BLaER1 treated with 17β-estradiol and CSF1 and Interleukin-3, amounts not matched to agents 10 nM and 100 nM (cell line): ENCODE measurements around the gene TPCN2.
A peak's percentile ranks its signal among the peaks of the same experiment; 100 is the strongest.

Experiments
- H3K27ac ChIP-seq, 11 experiments: shearing (Covaris generic); formaldehyde crosslinking; 2 replicates each; pipeline ENCODE4 v1.8.1; 2022
- H3K27me3 ChIP-seq, 11 experiments: shearing (Covaris generic); formaldehyde crosslinking; 2 replicates each; pipeline ENCODE4 v1.8.1; 2022
- H3K36me3 ChIP-seq, 11 experiments: shearing (Covaris generic); formaldehyde crosslinking; 2 replicates each; pipeline ENCODE4 v1.8.1; 2022
- H3K4me1 ChIP-seq, 10 experiments: shearing (Covaris generic); formaldehyde crosslinking; 2 replicates each; pipeline ENCODE4 v1.8.1; 2022
- H3K4me2 ChIP-seq, 11 experiments: shearing (Covaris generic); formaldehyde crosslinking; 2 replicates each; pipeline ENCODE4 v1.8.1; 2022
- H3K4me3 ChIP-seq, 10 experiments: shearing (Covaris generic); formaldehyde crosslinking; 2 replicates each; pipeline ENCODE4 v1.8.1; 2022
- H3K9ac ChIP-seq, 11 experiments: shearing (Covaris generic); formaldehyde crosslinking; 2 replicates each; pipeline ENCODE4 v1.8.1; 2022
- H3K9me3 ChIP-seq, 11 experiments: shearing (Covaris generic); formaldehyde crosslinking; replicated peaks in 1 of 11; 2 replicates each; pipeline ENCODE4 v1.8.1; 2022
- H4K20me1 ChIP-seq, 11 experiments: shearing (Covaris generic); formaldehyde crosslinking; 2 replicates each; pipeline ENCODE4 v1.8.1; 2022
- Cebpa-rat ChIP-seq, 11 experiments: shearing (Covaris generic); IDR thresholded peaks; 2 replicates each; pipeline ENCODE4 v1.8.1; 2022

The TPCN2 gene

DNA sequence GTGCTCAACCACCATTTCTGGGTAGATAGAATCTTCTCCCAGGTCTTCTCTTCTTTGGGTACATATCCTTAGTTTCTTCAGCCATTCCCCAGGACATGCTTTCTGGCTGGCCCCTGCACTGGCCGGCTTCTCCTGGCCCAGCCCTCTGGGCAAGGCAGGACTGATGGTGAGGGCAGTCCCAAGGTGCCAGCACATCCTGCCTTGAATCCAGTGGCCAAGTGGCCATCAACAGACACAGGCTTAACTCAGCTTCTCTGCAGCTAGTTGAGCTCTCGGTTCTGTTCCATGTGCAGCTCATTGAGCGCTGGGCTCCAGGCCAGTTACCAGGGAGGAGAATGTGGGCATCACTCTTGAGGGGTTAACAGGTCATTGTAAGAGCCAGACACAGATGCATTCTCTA is 124.6 kb downstream of the TPCN2 start:
- no peak overlapping the region for H3K4me2 ChIP-seq
- no peaks in the 10 kb centered on the region for H3K4me1 ChIP-seq
- H3K27ac ChIP-seq, result no peak overlapping the region
- H4K20me1 ChIP-seq, result no peaks in the 10 kb centered on the region
- H3K9ac ChIP-seq, result no peak overlapping the region
- H3K27me3 ChIP-seq, result no peaks in the 10 kb centered on the region
- peaks cover 0 to 18% (median 6%) of the 10 kb centered on the region in 11 experiments; a peak in 8 of 22 replicates for H3K9me3 ChIP-seq
- no peak for TF ChIP-seq Cebpa-rat (IDR thresholded peaks at IDR 0.05)
- H3K36me3 ChIP-seq, result no peaks in the 10 kb centered on the region
- no peak overlapping the region for H3K4me3 ChIP-seq

DNA sequence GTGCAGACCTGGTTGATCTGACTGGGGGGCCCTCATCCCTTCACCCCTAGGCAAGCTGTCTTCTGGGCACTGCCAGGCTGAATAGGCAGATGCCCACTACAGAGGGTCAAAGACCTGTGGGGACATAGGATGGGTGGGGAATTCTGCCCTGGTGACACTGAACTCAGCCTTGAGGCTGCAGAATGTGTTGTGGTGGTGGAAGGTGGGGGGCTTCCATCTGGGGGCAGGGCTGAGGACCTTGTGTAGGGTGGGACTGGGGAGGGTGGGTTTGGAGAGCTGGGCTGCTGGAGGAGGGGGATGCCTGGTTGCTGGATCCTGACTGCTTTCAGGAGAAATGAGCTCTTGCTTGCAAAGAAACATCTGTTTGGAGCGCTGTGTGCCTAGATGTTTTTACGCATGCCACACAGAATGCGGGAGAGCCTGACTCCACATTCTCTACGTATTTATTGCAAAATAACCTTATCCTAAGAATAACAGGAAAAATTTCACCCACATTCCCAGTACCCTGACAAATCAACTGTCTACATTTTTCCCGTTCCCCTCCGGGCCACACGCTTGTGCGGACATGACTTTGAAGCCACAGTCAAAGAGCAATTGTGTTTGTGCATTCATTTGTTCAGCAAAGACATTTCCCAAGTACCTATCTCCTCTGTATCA is 125.3 kb downstream of the TPCN2 start:
- no peak for TF ChIP-seq Cebpa-rat (IDR thresholded peaks at IDR 0.05)
- Histone ChIP-seq H3K27ac (no peak overlapping the region), H3K4me3 (no peak overlapping the region), H3K4me2 (no peak overlapping the region), H3K36me3 (no peaks in the 10 kb centered on the region), H3K9ac (no peak overlapping the region), H3K9me3 (peaks cover 0 to 18% (median 6%) of the 10 kb centered on the region in 11 experiments; a peak in 8 of 22 replicates), H4K20me1 (no peaks in the 10 kb centered on the region), H3K4me1 (peaks cover 0 to 1% (median 0%) of the 10 kb centered on the region in 10 experiments; a peak in 2 of 20 replicates), H3K27me3 (no peaks in the 10 kb centered on the region)

- Histone ChIP-seq H4K20me1 (no peaks in the 10 kb centered on the region), H3K27me3 (no peaks in the 10 kb centered on the region), H3K9me3 (peaks cover 0 to 18% (median 6%) of the 10 kb centered on the region in 11 experiments; a peak in 7 of 22 replicates), H3K27ac (no peak overlapping the region), H3K36me3 (no peaks in the 10 kb centered on the region), H3K4me1 (peaks cover 0 to 3% (median 0%) of the 10 kb centered on the region in 10 experiments; a peak in 3 of 20 replicates), H3K4me2 (no peak overlapping the region), H3K4me3 (no peak overlapping the region), H3K9ac (no peak overlapping the region)
- no peak for TF ChIP-seq Cebpa-rat (IDR thresholded peaks at IDR 0.05)
These were observed 126.1 kb downstream of the TPCN2 start for GRCh38 chr11:69174841-69175240.

- peaks cover 0 to 21% (median 6%) of the 10 kb centered on the region in 11 experiments; a peak in 7 of 22 replicates for H3K9me3 ChIP-seq
These were observed 130.2 kb downstream of the TPCN2 start for GRCh38 chr11:69178819-69179482.

DNA sequence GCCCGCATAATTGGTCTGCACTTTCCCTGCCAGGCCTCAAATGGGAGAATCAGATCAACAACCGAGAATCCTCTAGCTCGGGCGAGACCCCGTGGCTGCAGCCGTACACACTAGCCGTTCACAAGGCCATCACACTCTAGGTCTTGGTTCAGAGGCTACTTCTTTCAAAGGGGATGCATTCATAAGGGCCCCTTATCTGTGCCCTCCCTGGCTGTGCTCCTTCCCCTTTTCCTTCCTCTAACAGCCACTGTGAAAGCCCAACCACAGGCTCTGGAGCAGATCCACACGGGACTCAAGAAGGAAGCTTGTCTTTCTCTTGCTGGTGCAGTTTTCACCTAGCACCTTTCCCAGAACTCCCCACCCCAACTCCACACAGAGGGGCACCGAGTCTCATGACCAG is 131.5 kb downstream of the TPCN2 start:
- Histone ChIP-seq H3K4me2 (peak overlapping the region in 3 of 11 experiments; percentile 2 to 23 (median 5); a peak in 2 of 22 replicates), H3K4me3 (no peak overlapping the region), H3K27me3 (no peaks in the 10 kb centered on the region), H3K4me1 (peaks cover 0 to 16% (median 8%) of the 10 kb centered on the region in 10 experiments; a peak in 19 of 20 replicates), H4K20me1 (no peaks in the 10 kb centered on the region), H3K36me3 (no peaks in the 10 kb centered on the region), H3K9ac (no peak overlapping the region), H3K27ac (no peak overlapping the region), H3K9me3 (peaks cover 0 to 19% (median 5%) of the 10 kb centered on the region in 11 experiments; a peak in 6 of 22 replicates)
- TF ChIP-seq Cebpa-rat (IDR thresholded peaks at IDR 0.05), result no peak

More at GRCh38 chr11:69178819-69179482, 130.2 kb downstream of the TPCN2 start:
- Histone ChIP-seq H3K4me1 (peaks cover 0 to 16% (median 7%) of the 10 kb centered on the region in 10 experiments; a peak in 19 of 20 replicates), H3K4me3 (no peak overlapping the region), H3K27me3 (no peaks in the 10 kb centered on the region), H3K9ac (no peak overlapping the region), H3K27ac (no peak overlapping the region), H4K20me1 (no peaks in the 10 kb centered on the region), H3K4me2 (peak overlapping the region in 1 of 11 experiments; percentile 5; a peak in 1 of 22 replicates), H3K36me3 (no peaks in the 10 kb centered on the region)
- no peak for TF ChIP-seq Cebpa-rat (IDR thresholded peaks at IDR 0.05)

- Histone ChIP-seq H3K36me3 (no peaks in the 10 kb centered on the region), H3K4me2 (peak overlapping the region in 1 of 11 experiments; percentile 5; a peak in 1 of 22 replicates), H3K4me3 (no peak overlapping the region), H3K27me3 (no peaks in the 10 kb centered on the region), H4K20me1 (no peaks in the 10 kb centered on the region), H3K27ac (no peak overlapping the region), H3K9me3 (peaks cover 0 to 14% (median 4%) of the 10 kb centered on the region in 11 experiments; a peak in 5 of 22 replicates), H3K9ac (no peak overlapping the region), H3K4me1 (peaks cover 0 to 16% (median 8%) of the 10 kb centered on the region in 10 experiments; a peak in 19 of 20 replicates)
- no peak for TF ChIP-seq Cebpa-rat (IDR thresholded peaks at IDR 0.05)
These were observed 132.0 kb downstream of the TPCN2 start for GRCh38 chr11:69180726-69181125.

DNA sequence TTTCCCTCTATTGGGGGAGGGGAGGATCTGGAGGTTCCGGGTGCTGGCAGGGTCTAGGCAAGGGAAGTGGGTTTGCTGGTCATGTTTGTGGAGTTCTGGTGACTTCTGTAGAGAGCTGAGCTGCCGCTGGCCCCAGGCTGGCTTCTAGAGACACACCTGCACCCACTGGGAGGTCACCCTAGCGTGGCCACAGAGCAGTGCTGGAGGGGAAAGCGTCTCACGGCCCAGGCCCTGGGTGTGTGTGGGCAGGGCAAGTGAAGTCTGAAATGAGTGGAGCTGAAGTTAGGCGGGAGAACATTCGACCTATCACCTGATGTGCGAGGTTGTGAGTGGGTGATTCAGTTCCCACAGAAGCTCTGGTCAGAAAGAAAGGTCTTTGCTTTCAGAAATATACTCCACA is 134.9 kb downstream of the TPCN2 start:
- no peak for TF ChIP-seq Cebpa-rat (IDR thresholded peaks at IDR 0.05)
- Histone ChIP-seq H3K4me2 (peak overlapping the region in 10 of 11 experiments; percentile 25 to 63 (median 40); a peak in 18 of 22 replicates), H3K9me3 (peaks cover 12 to 28% (median 18%) of the 10 kb centered on the region in 11 experiments; a peak in 20 of 22 replicates)

More for the DNA sequence above, 134.9 kb downstream of the TPCN2 start:
- peaks cover 0 to 16% (median 8%) of the 10 kb centered on the region in 10 experiments; a peak in 19 of 20 replicates for H3K4me1 ChIP-seq
- H3K4me3 ChIP-seq, result no peak overlapping the region
- no peak overlapping the region for H3K9ac ChIP-seq
- no peaks in the 10 kb centered on the region for H4K20me1 ChIP-seq
- H3K36me3 ChIP-seq, result no peaks in the 10 kb centered on the region
- H3K27me3 ChIP-seq, result no peaks in the 10 kb centered on the region
- no peak overlapping the region for H3K27ac ChIP-seq
